ENCODE data around the gene ATXN2.
A peak's percentile ranks its signal among the peaks of the same experiment; 100 is the strongest.

The ATXN2 gene

GRCh38 chr12:111454311-111454710 is 144.8 kb downstream of the ATXN2 start:
- no peak for TF ChIP-seq CTCF (IDR thresholded peaks at IDR 0.05; ENCODE audit: low read depth, low read length)
- H3K4me3 ChIP-seq (ENCODE audit: low read depth, low read length): no peak overlapping the region
- H3K27me3 ChIP-seq: no peaks in the 10 kb centered on the region
- H3K4me1 ChIP-seq: peaks cover 4% of the 10 kb centered on the region
- peaks cover 60% of the 10 kb centered on the region for H3K36me3 ChIP-seq
- no peaks in the 10 kb centered on the region; the same call in 1 of the 2 replicates for H3K9me3 ChIP-seq
- DNase-seq: no peak

- Histone ChIP-seq H3K36me3 (peaks cover 66% of the 10 kb centered on the region), H3K4me1 (peaks cover 4% of the 10 kb centered on the region), H3K4me3 (ENCODE audit: low read depth, low read length) (no peak overlapping the region), H3K27me3 (no peaks in the 10 kb centered on the region), H3K9me3 (no peaks in the 10 kb centered on the region)
- DNase-seq: no peak
- no peak for TF ChIP-seq CTCF (IDR thresholded peaks at IDR 0.05; ENCODE audit: low read depth, low read length)
Measured at GRCh38 chr12:111453071-111453989, 145.8 kb downstream of the ATXN2 start.

GRCh38 chr12:111451649-111452129 is 147.4 kb downstream of the ATXN2 start:
- H3K36me3 ChIP-seq: peaks cover 72% of the 10 kb centered on the region
- no peak for DNase-seq
- peak; percentile 82 for TF ChIP-seq CTCF (IDR thresholded peaks at IDR 0.05; ENCODE audit: low read depth, low read length)

GRCh38 chr12:111451232-111451631 is 147.9 kb downstream of the ATXN2 start:
- H3K4me1 ChIP-seq: peaks cover 12% of the 10 kb centered on the region
- TF ChIP-seq CTCF (IDR thresholded peaks at IDR 0.05; ENCODE audit: low read depth, low read length): no peak
- no peak overlapping the region for H3K4me3 ChIP-seq (ENCODE audit: low read depth, low read length)
- H3K27me3 ChIP-seq: no peaks in the 10 kb centered on the region
- no peak for DNase-seq
- H3K9me3 ChIP-seq: no peaks in the 10 kb centered on the region
- peaks cover 72% of the 10 kb centered on the region for H3K36me3 ChIP-seq

More at GRCh38 chr12:111451649-111452129, 147.4 kb downstream of the ATXN2 start:
- peaks cover 7% of the 10 kb centered on the region for H3K4me1 ChIP-seq
- no peaks in the 10 kb centered on the region for H3K27me3 ChIP-seq
- H3K9me3 ChIP-seq: no peaks in the 10 kb centered on the region
- H3K4me3 ChIP-seq (ENCODE audit: low read depth, low read length): no peak overlapping the region

- H3K27me3 ChIP-seq: no peaks in the 10 kb centered on the region
- no peak for TF ChIP-seq CTCF (IDR thresholded peaks at IDR 0.05; ENCODE audit: low read depth, low read length)
- DNase-seq: no peak
- H3K36me3 ChIP-seq: peaks cover 69% of the 10 kb centered on the region
- H3K4me3 ChIP-seq (ENCODE audit: low read depth, low read length): no peak overlapping the region
- no peaks in the 10 kb centered on the region for H3K9me3 ChIP-seq
- H3K4me1 ChIP-seq: peaks cover 18% of the 10 kb centered on the region
Measured at GRCh38 chr12:111450676-111451075, 148.4 kb downstream of the ATXN2 start.

Measured in BE2C (cell line).